ENCODE measurements around the gene PHAF1.
A peak's percentile ranks its signal among the peaks of the same experiment; 100 is the strongest.

Gene PHAF1

DNA sequence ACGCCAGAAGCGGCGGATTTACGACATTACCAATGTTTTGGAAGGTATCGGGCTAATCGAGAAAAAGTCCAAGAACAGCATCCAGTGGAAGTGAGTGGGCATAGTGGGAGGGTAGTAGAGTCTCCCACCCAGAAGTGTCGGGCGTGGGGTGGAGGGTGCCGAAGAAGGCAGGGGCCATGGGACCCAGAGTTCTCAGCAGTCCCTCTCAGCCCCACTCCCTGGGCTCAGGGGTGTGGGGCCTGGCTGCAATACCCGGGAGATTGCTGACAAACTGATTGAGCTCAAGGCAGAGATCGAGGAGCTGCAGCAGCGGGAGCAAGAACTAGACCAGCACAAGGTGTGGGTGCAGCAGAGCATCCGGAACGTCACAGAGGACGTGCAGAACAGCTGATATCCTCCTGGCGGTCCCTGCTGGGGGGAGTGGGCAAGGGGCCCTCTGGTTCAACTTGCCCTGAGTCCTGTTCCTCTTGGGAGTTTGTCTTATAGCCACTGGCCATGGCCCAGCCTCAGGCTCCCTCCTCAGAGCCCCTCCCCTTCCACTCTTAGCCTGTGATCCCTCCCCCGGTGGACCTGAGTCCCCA, 83.1 kb downstream of the PHAF1 start:
- TF ChIP-seq, protein P1, sequence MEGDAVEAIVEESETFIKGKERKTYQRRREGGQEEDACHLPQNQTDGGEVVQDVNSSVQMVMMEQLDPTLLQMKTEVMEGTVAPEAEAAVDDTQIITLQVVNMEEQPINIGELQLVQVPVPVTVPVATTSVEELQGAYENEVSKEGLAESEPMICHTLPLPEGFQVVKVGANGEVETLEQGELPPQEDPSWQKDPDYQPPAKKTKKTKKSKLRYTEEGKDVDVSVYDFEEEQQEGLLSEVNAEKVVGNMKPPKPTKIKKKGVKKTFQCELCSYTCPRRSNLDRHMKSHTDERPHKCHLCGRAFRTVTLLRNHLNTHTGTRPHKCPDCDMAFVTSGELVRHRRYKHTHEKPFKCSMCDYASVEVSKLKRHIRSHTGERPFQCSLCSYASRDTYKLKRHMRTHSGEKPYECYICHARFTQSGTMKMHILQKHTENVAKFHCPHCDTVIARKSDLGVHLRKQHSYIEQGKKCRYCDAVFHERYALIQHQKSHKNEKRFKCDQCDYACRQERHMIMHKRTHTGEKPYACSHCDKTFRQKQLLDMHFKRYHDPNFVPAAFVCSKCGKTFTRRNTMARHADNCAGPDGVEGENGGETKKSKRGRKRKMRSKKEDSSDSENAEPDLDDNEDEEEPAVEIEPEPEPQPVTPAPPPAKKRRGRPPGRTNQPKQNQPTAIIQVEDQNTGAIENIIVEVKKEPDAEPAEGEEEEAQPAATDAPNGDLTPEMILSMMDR (IDR thresholded peaks at IDR 0.05; ENCODE audit: control insufficient read depth, insufficient read depth, low read depth, low read length, missing control alignments) = no peak
- DNase-seq (ENCODE audit: low read depth) = no peak
- peak overlapping the region; percentile 86 for H3K4me3 ChIP-seq (ENCODE audit: control insufficient read depth, low read depth, low read length)

DNA sequence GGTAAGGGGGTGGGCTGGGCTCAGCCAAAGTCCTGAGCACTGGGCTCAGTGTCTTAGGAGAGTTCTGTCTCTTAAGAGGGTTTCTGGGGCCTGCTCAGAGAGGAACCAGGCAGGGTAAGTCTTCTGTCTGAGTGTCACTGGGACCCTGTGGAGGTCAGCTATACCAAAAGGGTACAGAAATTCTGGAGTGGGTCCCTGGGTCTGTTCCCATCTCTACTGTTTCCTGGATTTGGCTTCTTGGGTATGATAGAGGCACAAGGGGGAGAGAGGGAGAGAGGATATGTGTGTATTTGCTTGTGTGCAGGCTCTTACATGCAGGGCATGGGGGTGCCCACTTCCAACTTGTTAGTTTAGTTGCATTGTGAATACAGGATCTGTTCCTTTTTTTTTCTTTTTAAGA, 83.8 kb downstream of the PHAF1 start:
- H3K4me3 ChIP-seq (ENCODE audit: control insufficient read depth, low read depth, low read length) = peak overlapping the region; percentile 86
- no peak for DNase-seq (ENCODE audit: low read depth)
- TF ChIP-seq, protein P1 (IDR thresholded peaks at IDR 0.05; ENCODE audit: control insufficient read depth, insufficient read depth, low read depth, low read length, missing control alignments) = no peak

DNA sequence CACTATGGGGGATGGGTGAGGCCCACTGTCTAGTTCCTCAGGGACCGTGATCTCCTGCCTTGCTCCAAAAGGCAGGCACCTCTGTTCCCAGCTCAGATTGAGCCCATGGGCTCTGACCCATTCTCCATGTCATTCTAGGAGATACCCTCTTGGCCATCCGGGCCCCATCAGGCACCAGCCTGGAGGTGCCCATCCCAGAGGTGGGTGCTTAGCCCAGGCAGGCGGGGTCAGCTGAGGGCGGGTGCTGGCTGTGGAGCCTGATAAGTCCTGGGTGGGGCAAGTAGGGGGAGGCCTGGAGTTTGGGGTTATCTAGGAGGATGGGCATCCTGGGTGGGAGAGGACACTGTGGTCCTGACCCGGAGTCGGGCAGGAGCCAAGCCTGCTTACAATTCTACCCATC, 84.5 kb downstream of the PHAF1 start:
- TF ChIP-seq, protein P1 (IDR thresholded peaks at IDR 0.05; ENCODE audit: control insufficient read depth, insufficient read depth, low read depth, low read length, missing control alignments) = no peak
- H3K4me3 ChIP-seq (ENCODE audit: control insufficient read depth, low read depth, low read length) = no peak overlapping the region
- DNase-seq (ENCODE audit: low read depth) = no peak

DNA sequence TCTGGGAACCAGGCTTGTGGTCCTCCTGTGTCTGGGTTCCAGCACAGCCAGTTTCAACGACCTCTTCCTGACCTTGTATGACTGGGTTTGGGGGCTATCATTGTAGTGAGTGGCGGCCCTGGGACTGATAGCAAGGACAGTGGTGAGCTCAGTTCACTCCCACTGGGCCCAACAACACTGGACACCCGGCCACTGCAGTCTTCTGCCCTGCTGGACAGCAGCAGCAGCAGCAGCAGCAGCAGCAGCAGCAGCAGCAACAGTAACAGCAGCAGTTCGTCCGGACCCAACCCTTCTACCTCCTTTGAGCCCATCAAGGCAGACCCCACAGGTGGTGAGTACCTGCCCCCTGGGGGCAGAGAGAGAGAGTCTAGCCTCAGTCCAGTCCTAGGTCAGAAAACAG, 85.9 kb downstream of the PHAF1 start:
- DNase-seq (ENCODE audit: low read depth) = no peak
- H3K4me3 ChIP-seq (ENCODE audit: control insufficient read depth, low read depth, low read length) = no peak overlapping the region
- TF ChIP-seq, protein P1 (IDR thresholded peaks at IDR 0.05; ENCODE audit: control insufficient read depth, insufficient read depth, low read depth, low read length, missing control alignments) = no peak

DNA sequence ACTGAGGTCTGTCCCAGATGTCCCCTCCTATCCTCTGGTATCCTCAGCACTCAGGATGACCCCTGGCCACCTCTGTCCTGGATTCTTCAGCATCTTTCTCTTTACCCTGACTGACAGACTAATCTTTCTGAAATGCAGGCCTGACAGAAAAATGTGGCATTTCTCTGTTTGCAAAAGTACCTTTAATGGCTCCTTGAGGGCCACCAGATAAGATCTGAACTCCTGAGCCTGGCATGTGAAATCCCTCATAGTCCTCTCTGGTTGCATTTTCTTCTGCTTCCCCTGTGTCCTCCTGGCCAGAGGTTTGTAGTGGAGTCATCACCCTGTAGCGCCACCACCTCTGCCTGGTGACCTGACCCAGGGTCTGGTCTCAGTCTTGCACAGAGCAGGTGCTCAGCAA, 87.1 kb downstream of the PHAF1 start:
- no peak for DNase-seq (ENCODE audit: low read depth)
- H3K4me3 ChIP-seq (ENCODE audit: control insufficient read depth, low read depth, low read length) = no peak overlapping the region
- TF ChIP-seq, protein P1 (IDR thresholded peaks at IDR 0.05; ENCODE audit: control insufficient read depth, insufficient read depth, low read depth, low read length, missing control alignments) = no peak

DNA sequence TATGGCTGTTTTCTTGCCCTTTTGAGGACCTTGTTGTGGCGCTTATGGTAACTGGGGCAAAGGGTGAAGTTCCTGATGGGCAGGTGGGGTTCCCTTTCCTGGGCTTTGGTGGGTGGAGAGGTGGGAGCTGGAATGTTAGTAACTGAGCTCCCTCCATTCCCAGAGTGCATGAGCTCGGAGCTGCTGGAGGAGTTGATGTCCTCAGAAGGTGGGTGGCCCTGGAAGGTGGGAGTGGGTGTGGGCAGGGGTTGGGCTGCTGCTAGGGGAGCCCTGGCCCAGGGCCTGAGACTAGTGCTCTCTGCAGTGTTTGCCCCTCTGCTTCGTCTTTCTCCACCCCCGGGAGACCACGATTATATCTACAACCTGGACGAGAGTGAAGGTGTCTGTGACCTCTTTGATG, 88.0 kb downstream of the PHAF1 start:
- TF ChIP-seq, protein P1 (IDR thresholded peaks at IDR 0.05; ENCODE audit: control insufficient read depth, insufficient read depth, low read depth, low read length, missing control alignments) = no peak
- DNase-seq (ENCODE audit: low read depth) = no peak
- H3K4me3 ChIP-seq (ENCODE audit: control insufficient read depth, low read depth, low read length) = no peak overlapping the region

Measured in AG09309 (cell line).